ENCODE data around the gene FXYD5.
A peak's percentile ranks its signal among the peaks of the same experiment; 100 is the strongest.

The FXYD5 gene

GRCh38 chr19:35140962-35141836 lies 13.3 kb upstream of the FXYD5 start:
- H3K27ac ChIP-seq (ENCODE audit: low read depth, low read length) = peak overlapping the region; percentile 30
- peaks cover 38% of the 10 kb centered on the region for H3K4me1 ChIP-seq (ENCODE audit: control insufficient read depth, low read length)
- TF ChIP-seq, protein P1, sequence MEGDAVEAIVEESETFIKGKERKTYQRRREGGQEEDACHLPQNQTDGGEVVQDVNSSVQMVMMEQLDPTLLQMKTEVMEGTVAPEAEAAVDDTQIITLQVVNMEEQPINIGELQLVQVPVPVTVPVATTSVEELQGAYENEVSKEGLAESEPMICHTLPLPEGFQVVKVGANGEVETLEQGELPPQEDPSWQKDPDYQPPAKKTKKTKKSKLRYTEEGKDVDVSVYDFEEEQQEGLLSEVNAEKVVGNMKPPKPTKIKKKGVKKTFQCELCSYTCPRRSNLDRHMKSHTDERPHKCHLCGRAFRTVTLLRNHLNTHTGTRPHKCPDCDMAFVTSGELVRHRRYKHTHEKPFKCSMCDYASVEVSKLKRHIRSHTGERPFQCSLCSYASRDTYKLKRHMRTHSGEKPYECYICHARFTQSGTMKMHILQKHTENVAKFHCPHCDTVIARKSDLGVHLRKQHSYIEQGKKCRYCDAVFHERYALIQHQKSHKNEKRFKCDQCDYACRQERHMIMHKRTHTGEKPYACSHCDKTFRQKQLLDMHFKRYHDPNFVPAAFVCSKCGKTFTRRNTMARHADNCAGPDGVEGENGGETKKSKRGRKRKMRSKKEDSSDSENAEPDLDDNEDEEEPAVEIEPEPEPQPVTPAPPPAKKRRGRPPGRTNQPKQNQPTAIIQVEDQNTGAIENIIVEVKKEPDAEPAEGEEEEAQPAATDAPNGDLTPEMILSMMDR (IDR thresholded peaks at IDR 0.05; ENCODE audit: low read depth, low read length, poor library complexity, severe bottlenecking) = peak; percentile 67
- TF ChIP-seq EZH2phosphoT487 (IDR thresholded peaks at IDR 0.05; ENCODE audit: borderline replicate concordance, low read length) = no peak
- H3K9me3 ChIP-seq (ENCODE audit: control insufficient read depth, insufficient read depth, low read length) = no peaks in the 10 kb centered on the region
- H3F3A ChIP-seq (ENCODE audit: control insufficient read depth, insufficient read depth) = peaks cover 8% of the 10 kb centered on the region; the same call in 1 of the 2 replicates
- peak overlapping the region; percentile 72 for H3K4me3 ChIP-seq (ENCODE audit: low read length)
- H4K20me1 ChIP-seq (ENCODE audit: control insufficient read depth, insufficient read depth, low read depth, low read length) = no peaks in the 10 kb centered on the region
- H3K79me2 ChIP-seq (ENCODE audit: control insufficient read depth, low read length) = no peaks in the 10 kb centered on the region
- peak overlapping the region; percentile 86 for H3K4me2 ChIP-seq (ENCODE audit: low read length)
- no peaks in the 10 kb centered on the region for H3K9me2 ChIP-seq (replicated peaks; ENCODE audit: control insufficient read depth, low read length)
- peaks cover 37% of the 10 kb centered on the region for H3K27me3 ChIP-seq (ENCODE audit: control insufficient read depth, low read length)
- no peaks in the 10 kb centered on the region for H3K36me3 ChIP-seq (ENCODE audit: control insufficient read depth, low read length)

GRCh38 chr19:35141837-35142605 lies 12.5 kb upstream of the FXYD5 start:
- TF ChIP-seq, protein P1 (IDR thresholded peaks at IDR 0.05; ENCODE audit: low read depth, low read length, poor library complexity, severe bottlenecking) = no peak
- no peak for TF ChIP-seq EZH2phosphoT487 (IDR thresholded peaks at IDR 0.05; ENCODE audit: borderline replicate concordance, low read length)
- H3K4me2 ChIP-seq (ENCODE audit: low read length) = peak overlapping the region; percentile 86
- no peaks in the 10 kb centered on the region for H4K20me1 ChIP-seq (ENCODE audit: control insufficient read depth, insufficient read depth, low read depth, low read length)
- no peaks in the 10 kb centered on the region for H3K9me3 ChIP-seq (ENCODE audit: control insufficient read depth, insufficient read depth, low read length)
- no peaks in the 10 kb centered on the region for H3K9me2 ChIP-seq (replicated peaks; ENCODE audit: control insufficient read depth, low read length)
- H3F3A ChIP-seq (ENCODE audit: control insufficient read depth, insufficient read depth) = peaks cover 8% of the 10 kb centered on the region; the same call in 1 of the 2 replicates
- peak overlapping the region; percentile 72 for H3K4me3 ChIP-seq (ENCODE audit: low read length)
- peaks cover 37% of the 10 kb centered on the region for H3K4me1 ChIP-seq (ENCODE audit: control insufficient read depth, low read length)
- peak overlapping the region; percentile 30 for H3K27ac ChIP-seq (ENCODE audit: low read depth, low read length)
- no peaks in the 10 kb centered on the region for H3K36me3 ChIP-seq (ENCODE audit: control insufficient read depth, low read length)
- H3K79me2 ChIP-seq (ENCODE audit: control insufficient read depth, low read length) = no peaks in the 10 kb centered on the region
- peaks cover 29% of the 10 kb centered on the region for H3K27me3 ChIP-seq (ENCODE audit: control insufficient read depth, low read length)

- no peaks in the 10 kb centered on the region for H3K36me3 ChIP-seq (ENCODE audit: control insufficient read depth, low read length)
- H3K27me3 ChIP-seq (ENCODE audit: control insufficient read depth, low read length) = peaks cover 25% of the 10 kb centered on the region
- H3F3A ChIP-seq (ENCODE audit: control insufficient read depth, insufficient read depth) = peaks cover 8% of the 10 kb centered on the region; the same call in 1 of the 2 replicates
- H3K9me2 ChIP-seq (replicated peaks; ENCODE audit: control insufficient read depth, low read length) = no peaks in the 10 kb centered on the region
- TF ChIP-seq EZH2phosphoT487 (IDR thresholded peaks at IDR 0.05; ENCODE audit: borderline replicate concordance, low read length) = no peak
- TF ChIP-seq, protein P1 (IDR thresholded peaks at IDR 0.05; ENCODE audit: low read depth, low read length, poor library complexity, severe bottlenecking) = peak; percentile 36
- H3K27ac ChIP-seq (ENCODE audit: low read depth, low read length) = no peak overlapping the region
- peak overlapping the region; percentile 72 for H3K4me3 ChIP-seq (ENCODE audit: low read length)
- H3K4me1 ChIP-seq (ENCODE audit: control insufficient read depth, low read length) = peaks cover 33% of the 10 kb centered on the region
- H4K20me1 ChIP-seq (ENCODE audit: control insufficient read depth, insufficient read depth, low read depth, low read length) = no peaks in the 10 kb centered on the region
- no peaks in the 10 kb centered on the region for H3K79me2 ChIP-seq (ENCODE audit: control insufficient read depth, low read length)
- no peaks in the 10 kb centered on the region for H3K9me3 ChIP-seq (ENCODE audit: control insufficient read depth, insufficient read depth, low read length)
- H3K4me2 ChIP-seq (ENCODE audit: low read length) = peak overlapping the region; percentile 86
Measured at GRCh38 chr19:35142606-35143230, 11.8 kb upstream of the FXYD5 start.
